SK-N-SH treated with all-trans-retinoic acid at 6 μM for 48 hours (cell line): ENCODE measurements around the gene FCGR3A.
"Not testable (repeated sequence)": the region's sequence is repeated elsewhere in the genome, so short reads cannot be mapped to it uniquely, and the experiment has no call there.

Experiments used
- ISL1 ChIP-seq: fragments of 250-450 bp; sonication (Bioruptor Pico); IDR thresholded peaks from 2 replicates; pipeline ENCODE4 v2.1.2; 2022; ENCODE audit warnings: mild to moderate bottlenecking, moderate library complexity
- RARB ChIP-seq: fragments of 250-450 bp; sonication (Bioruptor Pico); IDR thresholded peaks from 2 replicates; pipeline ENCODE4 v1.8.0; 2021; ENCODE audit warnings: mild to moderate bottlenecking, moderate library complexity
- SNAI2 ChIP-seq: fragments of 250-450 bp; sonication (Bioruptor Pico); IDR thresholded peaks from 2 replicates; pipeline ENCODE4 v1.5.0; 2020; ENCODE audit warnings: mild to moderate bottlenecking, moderate library complexity
- TOX ChIP-seq: fragments of 250-450 bp; sonication (Bioruptor Pico); IDR thresholded peaks from 2 replicates; pipeline ENCODE4 v1.8.0; 2021; ENCODE audit warnings: mild to moderate bottlenecking, moderate library complexity, borderline replicate concordance
- ZNF565 ChIP-seq: fragments of 450-650 bp; formaldehyde crosslinking; conservative IDR thresholded peaks from 2 replicates; pipeline ENCODE4 v1.5.0; 2020; ENCODE audit warnings: low read depth, mild to moderate bottlenecking, moderate library complexity
- ZNF8 ChIP-seq: fragments of 450-650 bp; formaldehyde crosslinking; IDR thresholded peaks from 2 replicates; pipeline ENCODE4 v1.5.0; 2020; ENCODE audit warnings: mild to moderate bottlenecking, moderate library complexity
- TF ChIP-seq, protein P1 (sequence below): fragments of 250-450 bp; sonication (Bioruptor Pico); IDR thresholded peaks from 2 replicates; pipeline ENCODE4 v1.8.0; 2020; ENCODE audit warnings: mild to moderate bottlenecking, moderate library complexity, borderline replicate concordance
- TF ChIP-seq, protein P2 (sequence below): fragments of 250-450 bp; sonication (Bioruptor Pico); IDR thresholded peaks from 2 replicates; pipeline ENCODE4 v1.5.1; 2020; ENCODE audit warnings: low read depth, mild to moderate bottlenecking, moderate library complexity
- TF ChIP-seq, protein P3 (sequence below): fragments of 250-450 bp; sonication (Bioruptor Pico); IDR thresholded peaks from 2 replicates; pipeline ENCODE4 v1.5.0; 2020; ENCODE audit warnings: mild to moderate bottlenecking, moderate library complexity

DNA sequence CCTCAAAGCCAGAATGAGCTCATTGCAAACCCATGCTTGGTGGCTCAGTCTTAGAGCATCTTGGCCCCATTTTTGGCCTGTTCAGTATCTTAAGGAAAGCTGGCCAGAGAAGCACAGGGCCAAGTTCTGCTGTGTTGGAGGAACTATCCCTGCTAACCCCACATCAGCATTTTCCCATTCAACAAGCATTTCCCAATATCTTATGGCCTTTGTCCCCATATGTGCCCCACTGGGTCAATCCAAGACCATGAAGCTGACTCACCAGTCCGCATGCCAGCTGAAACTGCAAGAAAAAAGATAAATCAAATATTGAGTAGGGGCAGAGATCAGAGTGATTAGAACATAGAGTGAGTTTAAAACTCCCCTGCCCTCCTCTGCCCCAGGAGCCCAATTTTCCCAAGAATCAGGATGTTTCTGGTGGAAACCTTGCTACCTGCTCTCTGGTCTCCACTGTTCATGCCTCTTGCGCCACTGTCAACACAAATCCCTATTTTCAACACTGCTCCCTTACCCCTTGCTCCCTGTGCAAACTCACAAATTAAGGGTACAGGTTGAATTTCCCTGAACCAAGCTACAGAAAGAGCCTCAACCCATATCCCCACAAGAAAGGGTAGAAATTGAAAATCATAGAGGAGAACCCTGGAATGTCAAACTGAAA, 740 bp downstream of the FCGR3A start:
- not testable (repeated sequence) for TF ChIP-seq ISL1, ZNF565, SNAI2, RARB, ZNF8, TOX (CRISPR knock-in tag)
- TF ChIP-seq, protein P1, sequence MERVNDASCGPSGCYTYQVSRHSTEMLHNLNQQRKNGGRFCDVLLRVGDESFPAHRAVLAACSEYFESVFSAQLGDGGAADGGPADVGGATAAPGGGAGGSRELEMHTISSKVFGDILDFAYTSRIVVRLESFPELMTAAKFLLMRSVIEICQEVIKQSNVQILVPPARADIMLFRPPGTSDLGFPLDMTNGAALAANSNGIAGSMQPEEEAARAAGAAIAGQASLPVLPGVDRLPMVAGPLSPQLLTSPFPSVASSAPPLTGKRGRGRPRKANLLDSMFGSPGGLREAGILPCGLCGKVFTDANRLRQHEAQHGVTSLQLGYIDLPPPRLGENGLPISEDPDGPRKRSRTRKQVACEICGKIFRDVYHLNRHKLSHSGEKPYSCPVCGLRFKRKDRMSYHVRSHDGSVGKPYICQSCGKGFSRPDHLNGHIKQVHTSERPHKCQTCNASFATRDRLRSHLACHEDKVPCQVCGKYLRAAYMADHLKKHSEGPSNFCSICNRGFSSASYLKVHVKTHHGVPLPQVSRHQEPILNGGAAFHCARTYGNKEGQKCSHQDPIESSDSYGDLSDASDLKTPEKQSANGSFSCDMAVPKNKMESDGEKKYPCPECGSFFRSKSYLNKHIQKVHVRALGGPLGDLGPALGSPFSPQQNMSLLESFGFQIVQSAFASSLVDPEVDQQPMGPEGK (CRISPR knock-in tag), result not testable (repeated sequence)
- TF ChIP-seq, protein P2, sequence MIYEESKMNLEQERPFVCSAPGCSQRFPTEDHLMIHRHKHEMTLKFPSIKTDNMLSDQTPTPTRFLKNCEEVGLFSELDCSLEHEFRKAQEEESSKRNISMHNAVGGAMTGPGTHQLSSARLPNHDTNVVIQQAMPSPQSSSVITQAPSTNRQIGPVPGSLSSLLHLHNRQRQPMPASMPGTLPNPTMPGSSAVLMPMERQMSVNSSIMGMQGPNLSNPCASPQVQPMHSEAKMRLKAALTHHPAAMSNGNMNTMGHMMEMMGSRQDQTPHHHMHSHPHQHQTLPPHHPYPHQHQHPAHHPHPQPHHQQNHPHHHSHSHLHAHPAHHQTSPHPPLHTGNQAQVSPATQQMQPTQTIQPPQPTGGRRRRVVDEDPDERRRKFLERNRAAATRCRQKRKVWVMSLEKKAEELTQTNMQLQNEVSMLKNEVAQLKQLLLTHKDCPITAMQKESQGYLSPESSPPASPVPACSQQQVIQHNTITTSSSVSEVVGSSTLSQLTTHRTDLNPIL (CRISPR knock-in tag), result not testable (repeated sequence)
- TF ChIP-seq, protein P3, sequence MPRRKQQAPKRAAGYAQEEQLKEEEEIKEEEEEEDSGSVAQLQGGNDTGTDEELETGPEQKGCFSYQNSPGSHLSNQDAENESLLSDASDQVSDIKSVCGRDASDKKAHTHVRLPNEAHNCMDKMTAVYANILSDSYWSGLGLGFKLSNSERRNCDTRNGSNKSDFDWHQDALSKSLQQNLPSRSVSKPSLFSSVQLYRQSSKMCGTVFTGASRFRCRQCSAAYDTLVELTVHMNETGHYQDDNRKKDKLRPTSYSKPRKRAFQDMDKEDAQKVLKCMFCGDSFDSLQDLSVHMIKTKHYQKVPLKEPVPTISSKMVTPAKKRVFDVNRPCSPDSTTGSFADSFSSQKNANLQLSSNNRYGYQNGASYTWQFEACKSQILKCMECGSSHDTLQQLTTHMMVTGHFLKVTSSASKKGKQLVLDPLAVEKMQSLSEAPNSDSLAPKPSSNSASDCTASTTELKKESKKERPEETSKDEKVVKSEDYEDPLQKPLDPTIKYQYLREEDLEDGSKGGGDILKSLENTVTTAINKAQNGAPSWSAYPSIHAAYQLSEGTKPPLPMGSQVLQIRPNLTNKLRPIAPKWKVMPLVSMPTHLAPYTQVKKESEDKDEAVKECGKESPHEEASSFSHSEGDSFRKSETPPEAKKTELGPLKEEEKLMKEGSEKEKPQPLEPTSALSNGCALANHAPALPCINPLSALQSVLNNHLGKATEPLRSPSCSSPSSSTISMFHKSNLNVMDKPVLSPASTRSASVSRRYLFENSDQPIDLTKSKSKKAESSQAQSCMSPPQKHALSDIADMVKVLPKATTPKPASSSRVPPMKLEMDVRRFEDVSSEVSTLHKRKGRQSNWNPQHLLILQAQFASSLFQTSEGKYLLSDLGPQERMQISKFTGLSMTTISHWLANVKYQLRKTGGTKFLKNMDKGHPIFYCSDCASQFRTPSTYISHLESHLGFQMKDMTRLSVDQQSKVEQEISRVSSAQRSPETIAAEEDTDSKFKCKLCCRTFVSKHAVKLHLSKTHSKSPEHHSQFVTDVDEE (CRISPR knock-in tag), result not testable (repeated sequence)
